ENCODE results near the gene GCLC.
A peak's percentile ranks its signal among the peaks of the same experiment; 100 is the strongest.
"Not testable (repeated sequence)": the region's sequence is repeated elsewhere in the genome, so short reads cannot be mapped to it uniquely, and the experiment has no call there.

Gene GCLC

GRCh38 chr6:53564401-53565065, 19.6 kb upstream of the GCLC start:
- no peak for DNase-seq (ENCODE audit: low read depth)
- H3K4me3 ChIP-seq (ENCODE audit: low read length), result no peak overlapping the region
- TF ChIP-seq CTCF (conservative IDR thresholded peaks at IDR 0.05; ENCODE audit: low read length), result no peak

- no peak for DNase-seq (ENCODE audit: low read depth)
- no peak for TF ChIP-seq CTCF (conservative IDR thresholded peaks at IDR 0.05; ENCODE audit: low read length)
- no peak overlapping the region for H3K4me3 ChIP-seq (ENCODE audit: low read length)
These were observed 12.2 kb upstream of the GCLC start for GRCh38 chr6:53556986-53557715.

GRCh38 chr6:53553600-53553999, 8.7 kb upstream of the GCLC start:
- not testable (repeated sequence) for H3K4me3 ChIP-seq (ENCODE audit: low read length); DNase-seq (ENCODE audit: low read depth)

- DNase-seq (ENCODE audit: low read depth); H3K4me3 ChIP-seq (ENCODE audit: low read length): not testable (repeated sequence)
These were observed 6.8 kb upstream of the GCLC start for GRCh38 chr6:53551681-53552080.

GRCh38 chr6:53547811-53548496, 3.1 kb upstream of the GCLC start:
- no peak for TF ChIP-seq CTCF (conservative IDR thresholded peaks at IDR 0.05; ENCODE audit: low read length)
- peak; percentile 97 for DNase-seq (ENCODE audit: low read depth)
- H3K4me3 ChIP-seq (ENCODE audit: low read length), result peak overlapping the region; percentile 86

- no peak for TF ChIP-seq CTCF (conservative IDR thresholded peaks at IDR 0.05; ENCODE audit: low read length)
- no peak for DNase-seq (ENCODE audit: low read depth)
- peak overlapping the region; percentile 86 for H3K4me3 ChIP-seq (ENCODE audit: low read length)
These were observed 2.4 kb upstream of the GCLC start for GRCh38 chr6:53547166-53547810.

- no peak for TF ChIP-seq CTCF (conservative IDR thresholded peaks at IDR 0.05; ENCODE audit: low read length)
- DNase-seq (ENCODE audit: low read depth), result peak; percentile 50
- no peak overlapping the region for H3K4me3 ChIP-seq (ENCODE audit: low read length)
These were observed 1.4 kb upstream of the GCLC start for GRCh38 chr6:53546281-53546680.

- no peak for DNase-seq (ENCODE audit: low read depth)
- H3K4me3 ChIP-seq (ENCODE audit: low read length), result peak overlapping the region; percentile 83
- TF ChIP-seq CTCF (conservative IDR thresholded peaks at IDR 0.05; ENCODE audit: low read length), result no peak
These were observed 758 bp downstream of the GCLC start for GRCh38 chr6:53544217-53544469.
